Neural cell (in vitro differentiated cells): ENCODE data around the gene CARS1. TPM values are rescaled to one million over a fixed set of nuclear protein-coding genes. Genes with fewer than 3 reads are reported as not detected.

ENCODE experiments used
- H2AFZ ChIP-seq: fragments of 200-600, 300-800 bp; sonication (generic), shearing (Covaris generic); 2 replicates; pipeline ENCODE4 v1.6.0; 2014; ENCODE audit warnings: low read depth, mild to moderate bottlenecking, antibody characterized with exemption, low read length, moderate library complexity
- H3F3A ChIP-seq: fragments of 200-600 bp; shearing (Covaris generic); 2 replicates; pipeline ENCODE4 v1.6.1; 2016; ENCODE audit warnings: mild to moderate bottlenecking, moderate library complexity, mixed read lengths, antibody characterized with exemption, low read length; ENCODE audit not compliant: insufficient read depth, poor library complexity, severe bottlenecking
- H3K27ac ChIP-seq: fragments of 200-600, 300-800 bp; sonication (generic), shearing (Covaris generic); 2 replicates; pipeline ENCODE4 v1.5.1; 2014; ENCODE audit warnings: mild to moderate bottlenecking, low read length, moderate library complexity
- H3K27me3 ChIP-seq: fragments of 300-800, 200-600 bp; sonication (generic), shearing (Covaris generic); 2 replicates; pipeline ENCODE4 v1.6.0; 2014; ENCODE audit warnings: mild to moderate bottlenecking, low read depth, low read length, moderate library complexity; ENCODE audit not compliant: insufficient read depth
- H3K36me3 ChIP-seq: fragments of 300-800, 200-600 bp; sonication (generic), shearing (Covaris generic); 2 replicates; pipeline ENCODE4 v1.5.1; 2014; ENCODE audit warnings: mild to moderate bottlenecking, antibody characterized with exemption, low read length, moderate library complexity; ENCODE audit not compliant: insufficient read depth
- H3K4me2 ChIP-seq: fragments of 300-800, 200-600 bp; sonication (generic), shearing (Covaris generic); 2 replicates; pipeline ENCODE4 v1.6.0; 2014; ENCODE audit warnings: mild to moderate bottlenecking, low read length
- H3K4me3 ChIP-seq: fragments of 300-800, 200-600 bp; sonication (generic), shearing (Covaris generic); 2 replicates; pipeline ENCODE4 v1.5.1; 2014; ENCODE audit warnings: mild to moderate bottlenecking, low read length, moderate library complexity
- H3K79me2 ChIP-seq: fragments of 200-600 bp; shearing (Covaris generic); replicated peaks from 2 replicates; pipeline ENCODE4 v1.6.0; 2014; ENCODE audit warnings: mild to moderate bottlenecking, low read length, moderate library complexity; ENCODE audit not compliant: insufficient read depth
- H3K9ac ChIP-seq: fragments of 300-800, 200-600 bp; sonication (generic), shearing (Covaris generic); 2 replicates; pipeline ENCODE4 v1.6.1; 2016; ENCODE audit warnings: mild to moderate bottlenecking, low read length, mixed read lengths
- H3K9me2 ChIP-seq: fragments of 200-600 bp; shearing (Covaris generic); 2 replicates; pipeline ENCODE4 v1.6.1; 2016; ENCODE audit warnings: mild to moderate bottlenecking, low read length, mixed read lengths; ENCODE audit not compliant: insufficient read depth
- H3K9me3 ChIP-seq: fragments of 200-600, 300-800 bp; sonication (generic), shearing (Covaris generic); 2 replicates; pipeline ENCODE4 v1.6.1; 2016; ENCODE audit warnings: mild to moderate bottlenecking, mixed run types, low read length, moderate library complexity, mixed read lengths
- H4K20me1 ChIP-seq: fragments of 200-600 bp; shearing (Covaris generic); 2 replicates; pipeline ENCODE4 v1.6.1; 2016; ENCODE audit warnings: mild to moderate bottlenecking, mixed run types; ENCODE audit not compliant: insufficient read depth
- CTCF ChIP-seq: fragments of 450-650 bp; IDR thresholded peaks from 2 replicates; pipeline ENCODE4 v1.5.1; 2014; ENCODE audit warnings: antibody characterized with exemption, mild to moderate bottlenecking, moderate library complexity; ENCODE audit not compliant: poor library complexity, severe bottlenecking
- EP300 ChIP-seq: fragments of 450-650 bp; conservative IDR thresholded peaks from 2 replicates; pipeline ENCODE4 v1.6.1; 2014; ENCODE audit warnings: antibody characterized with exemption, mild to moderate bottlenecking, moderate library complexity; ENCODE audit not compliant: poor library complexity, severe bottlenecking
- EZH2 ChIP-seq: fragments of 200-600, 300-800 bp; shearing (Covaris generic), sonication (generic); IDR thresholded peaks from 2 replicates; pipeline ENCODE4 v1.6.1; 2014; ENCODE audit warnings: antibody characterized with exemption, low read length, borderline replicate concordance, mild to moderate bottlenecking; ENCODE audit not compliant: insufficient read depth, poor library complexity, severe bottlenecking
- MXI1 ChIP-seq: fragments of 450-650 bp; conservative IDR thresholded peaks from 2 replicates; pipeline ENCODE4 v1.6.1; 2014; ENCODE audit warnings: antibody characterized with exemption, mild to moderate bottlenecking; ENCODE audit not compliant: poor library complexity, severe bottlenecking
- POLR2AphosphoS5 ChIP-seq: IDR thresholded peaks from 2 replicates; pipeline ENCODE4 v1.6.1; 2012
- RAD21 ChIP-seq: fragments of 450-650 bp; conservative IDR thresholded peaks from 2 replicates; pipeline ENCODE4 v1.6.1; 2014; ENCODE audit warnings: antibody characterized with exemption, mild to moderate bottlenecking, moderate library complexity
- REST ChIP-seq: IDR thresholded peaks from 2 replicates; pipeline ENCODE4 v1.6.1; 2012; ENCODE audit warnings: borderline replicate concordance
- SMC3 ChIP-seq: fragments of 450-650 bp; conservative IDR thresholded peaks from 2 replicates; pipeline ENCODE4 v1.6.1; 2014; ENCODE audit warnings: antibody characterized with exemption, mild to moderate bottlenecking, moderate library complexity; ENCODE audit not compliant: poor library complexity
- TAF1 ChIP-seq: IDR thresholded peaks from 2 replicates; pipeline ENCODE4 v1.6.1; 2012; ENCODE audit warnings: low read depth
- polyA plus RNA-seq: library from polyadenylated mRNA; depleted of rRNA; stranded (reverse); fragments of >200 nt; gene quantifications from 2 replicates; pipeline ENCODE4 v1.2.3, GENCODE V29; 2014

Gene CARS1
- polyA plus RNA-seq, 1 donor from 2014 or later = 48.2 TPM

GRCh38 chr11:2981130-2981529, 76.1 kb downstream of the CARS1 start:
- TF ChIP-seq EZH2 (no peak), TAF1 (no peak)
- Histone ChIP-seq H3K9me2 (no peaks in the 10 kb centered on the region), H3K36me3 (no peaks in the 10 kb centered on the region), H3K79me2 (peaks cover 79% of the 10 kb centered on the region), H3K27ac (no peak overlapping the region), H3K4me3 (no peak overlapping the region), H4K20me1 (no peaks in the 10 kb centered on the region), H2AFZ (no peak overlapping the region), H3K27me3 (no peaks in the 10 kb centered on the region), H3K4me2 (no peak overlapping the region), H3K9ac (no peak overlapping the region), H3F3A (no peaks in the 10 kb centered on the region), H3K9me3 (no peaks in the 10 kb centered on the region)

GRCh38 chr11:2980168-2980840, 76.9 kb downstream of the CARS1 start:
- TF ChIP-seq MXI1 (no peak), CTCF (no peak), EP300 (no peak), SMC3 (no peak), EZH2 (no peak), POLR2AphosphoS5 (no peak), REST (no peak), RAD21 (no peak), TAF1 (no peak)
- no peaks in the 10 kb centered on the region for H4K20me1 ChIP-seq
- no peaks in the 10 kb centered on the region for H3K9me2 ChIP-seq
- no peaks in the 10 kb centered on the region for H3K27me3 ChIP-seq
- no peaks in the 10 kb centered on the region for H3F3A ChIP-seq
- no peaks in the 10 kb centered on the region for H3K9me3 ChIP-seq
- H3K27ac ChIP-seq = no peak overlapping the region
- H3K79me2 ChIP-seq = peaks cover 76% of the 10 kb centered on the region
- H3K4me3 ChIP-seq = no peak overlapping the region
- no peak overlapping the region for H2AFZ ChIP-seq
- no peak overlapping the region for H3K4me2 ChIP-seq
- no peaks in the 10 kb centered on the region for H3K36me3 ChIP-seq
- H3K9ac ChIP-seq = no peak overlapping the region
